ENCODE results near the gene CPLANE1. TPM values are rescaled to one million over a fixed set of nuclear protein-coding genes. Genes with fewer than 3 reads are reported as not detected.

The CPLANE1 gene
- total and polyA plus RNA-seq, 10 of the 15 experiments (the other 5 are each of a cell fraction or from before 2014, with no cell fraction given), result 1.7 to 14.8 (median 6.7) TPM

GRCh38 chr5:37190592-37190991 lies 58.6 kb downstream of the CPLANE1 start:
- in situ Hi-C loops (cut with MboI) (no loop called here), intact Hi-C loops (cut with micrococcal nuclease; ENCODE audit: unreplicated experiment) (no loop called here)
- FAIRE-seq, result peak; percentile 27
- ChIA-PET RAD21 (ENCODE audit: unreplicated experiment) (no interaction called here), CTCF (interaction anchor here (1.0 to 1.3 kb wide), 2 partner anchors 11 to 20 kb away, joined by 3 to 4 read pairs; no protein-coding TSS in a partner anchor), POLR2A (interaction anchor here (0.7 kb wide), 1 partner anchor 10 kb away, joined by 4 read pairs; no protein-coding TSS in a partner anchor), SMC1A (ENCODE audit: uncharacterized antibody, unreplicated experiment) (no interaction called here)
- Histone ChIP-seq H4K20me1 (ENCODE audit: control insufficient read depth, insufficient read depth) (no peaks in the 10 kb centered on the region), H3K27ac (ENCODE audit: control insufficient read depth, insufficient read depth) (no peak overlapping the region), H3K4me1 (ENCODE audit: control insufficient read depth, insufficient read depth, low read length) (no peaks in the 10 kb centered on the region), H3K9ac (ENCODE audit: control insufficient read depth, insufficient read depth, low read length) (no peak overlapping the region), H3K4me3 (no peak overlapping the region), H2AFZ (ENCODE audit: control insufficient read depth, low read depth, low read length) (no peak overlapping the region), H3K36me3 (ENCODE audit: control insufficient read depth in 2 of 2, insufficient read depth in 2 of 2, low read length in 1 of 2) (no peaks in the 10 kb centered on the region), H3K27me3 (replicated peaks in 1 of 2; ENCODE audit: control insufficient read depth in 2 of 2, insufficient read depth in 2 of 2, low read length in 1 of 2) (no peaks in the 10 kb centered on the region), H3K4me2 (ENCODE audit: control insufficient read depth, insufficient read depth) (no peak overlapping the region), H3K79me2 (ENCODE audit: control insufficient read depth, insufficient read depth, low read length) (no peaks in the 10 kb centered on the region), H3K9me3 (replicated peaks; ENCODE audit: control insufficient read depth, insufficient read depth, low read length) (no peaks in the 10 kb centered on the region)
- WGBS (ENCODE audit: insufficient coverage, insufficient replicate concordance, low lambda C conversion rate, missing lambda C conversion rate), result 100% methylated on average over 2 of the region's 2 CpGs
- ATAC-seq, result no peak
- DNase-seq (ENCODE audit: low read depth, low spot score), result no peak
- no peak for TF ChIP-seq JUND (IDR thresholded peaks at IDR 0.05; ENCODE audit: low read depth, low read length)
- TF ChIP-seq SKIL (IDR thresholded peaks at IDR 0.05; ENCODE audit: low read depth, poor library complexity, severe bottlenecking), result no peak
- TF ChIP-seq BHLHE40 (IDR thresholded peaks at IDR 0.05; ENCODE audit: borderline replicate concordance in 1 of 2, low read depth in 2 of 2, low read length in 1 of 2), result no peak
- no peak for TF ChIP-seq BACH1 (IDR thresholded peaks at IDR 0.05; ENCODE audit: borderline replicate concordance)
- no peak for TF ChIP-seq ZBTB33 (IDR thresholded peaks at IDR 0.05)
- no peak for TF ChIP-seq PKNOX1 (IDR thresholded peaks at IDR 0.05)
- no peak for TF ChIP-seq YY1 (IDR thresholded peaks at IDR 0.05; ENCODE audit: low read depth, low read length)
- no peak for TF ChIP-seq MXI1 (IDR thresholded peaks at IDR 0.05; ENCODE audit: low read depth, low read length)
- no peak for TF ChIP-seq ETV6 (conservative IDR thresholded peaks at IDR 0.05 in 1 of 2, IDR thresholded peaks at IDR 0.05 in 1 of 2; ENCODE audit: borderline replicate concordance in 1 of 2, low read depth in 1 of 2)
- TF ChIP-seq CHD4 (IDR thresholded peaks at IDR 0.05), result no peak
- no peak for TF ChIP-seq ZNF384 (IDR thresholded peaks at IDR 0.05; ENCODE audit: borderline replicate concordance, low read depth, low read length)
- TF ChIP-seq MYC (IDR thresholded peaks at IDR 0.05; ENCODE audit: insufficient read depth, insufficient read length, insufficient replicate concordance, low read length, severe bottlenecking), result no peak
- no peak for TF ChIP-seq MLLT1 (IDR thresholded peaks at IDR 0.05)
- BruUV-seq (replicated peaks), result no TSS peak
